Inflammatory macrophage (primary cell): ENCODE measurements around the gene PHYKPL.
"Not testable (repeated sequence)": the region's sequence is repeated elsewhere in the genome, so short reads cannot be mapped to it uniquely, and the experiment has no call there.

Source experiments
- DNase-seq, 2 donors: peaks; one replicate each; pipeline ENCODE4 v3.0.0-alpha.2; 2020 to 2022

The PHYKPL gene

GRCh38 chr5:178205749-178206047 is 26.9 kb downstream of the PHYKPL start:
- DNase-seq: no peak

GRCh38 chr5:178204935-178205748 is 27.5 kb downstream of the PHYKPL start:
- DNase-seq: peak; percentile 84 to 85

GRCh38 chr5:178204182-178204934 is 28.2 kb downstream of the PHYKPL start, which contains the start of gene HNRNPAB:
Gene HNRNPAB (plus strand): TSS chr5:178204533. CDS start chr5:178204838, 305 bp downstream.
- DNase-seq: peak; percentile 96 to 97

DNA sequence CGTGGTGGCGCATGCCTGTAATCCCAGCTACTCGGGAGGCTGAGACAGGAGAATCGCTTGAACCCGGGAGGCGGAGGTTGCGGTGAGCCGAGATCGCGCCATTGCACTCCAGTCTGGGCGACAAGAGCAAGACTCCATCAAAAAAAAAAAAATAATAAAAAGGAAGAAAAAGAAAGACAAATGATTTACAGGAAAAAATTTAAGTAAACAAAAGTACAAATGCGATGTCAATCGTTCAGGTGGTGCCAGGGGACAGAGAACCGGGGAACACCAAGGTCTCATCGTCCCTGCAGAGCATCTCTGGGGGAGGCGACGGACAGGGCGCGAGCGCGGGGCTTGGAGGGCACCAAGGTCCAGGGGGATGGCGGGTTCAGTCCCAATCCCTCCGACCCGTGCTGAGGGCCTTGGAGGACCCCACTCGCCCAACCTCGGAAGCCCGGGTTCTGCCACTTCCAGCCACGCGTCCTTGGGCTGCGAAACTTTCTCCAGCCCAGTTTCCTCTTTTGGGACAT is 28.9 kb downstream of the PHYKPL start:
- DNase-seq: no peak

DNA sequence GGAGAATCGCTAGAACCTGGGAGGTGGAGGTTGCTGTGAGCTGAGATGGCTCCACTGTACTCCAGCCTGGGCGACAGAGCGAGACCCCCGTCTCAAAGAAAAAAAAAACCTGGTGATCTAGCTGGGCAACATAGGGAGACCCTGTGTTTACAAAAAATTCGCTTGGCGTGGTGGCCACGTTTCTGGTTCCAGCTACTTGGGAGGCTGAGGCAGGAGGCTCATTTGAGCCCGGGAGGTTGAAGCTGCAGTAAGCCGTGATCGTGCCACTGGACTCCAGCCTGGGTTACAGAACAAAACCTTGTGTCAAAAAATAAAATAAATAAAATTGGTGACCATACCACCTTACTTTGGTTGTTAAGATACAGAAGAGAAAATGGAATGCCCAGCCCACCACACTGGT is 30.1 kb downstream of the PHYKPL start:
- no peak for DNase-seq

DNA sequence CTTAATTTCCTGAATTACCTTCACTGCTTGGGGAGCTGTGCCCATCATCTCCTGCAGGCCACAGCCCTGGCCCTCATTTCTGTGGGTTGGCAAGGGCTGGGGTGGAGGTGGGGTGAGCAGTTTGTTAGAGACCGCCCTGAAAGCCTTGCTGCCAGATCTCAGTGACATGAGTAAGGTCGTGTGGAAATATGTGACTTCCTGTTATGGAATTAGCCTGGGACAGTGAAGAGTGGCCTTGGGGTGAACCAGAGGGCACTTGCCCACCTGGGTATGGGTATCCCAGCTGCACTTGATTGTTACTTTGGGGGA is 30.7 kb downstream of the PHYKPL start:
- DNase-seq: peak; percentile 63 to 73

- DNase-seq: no peak
These were observed 31.2 kb downstream of the PHYKPL start for GRCh38 chr5:178201221-178201926.

- no peak for DNase-seq
These were observed 32.8 kb downstream of the PHYKPL start for GRCh38 chr5:178199581-178200434.

GRCh38 chr5:178198706-178199105 is 33.9 kb downstream of the PHYKPL start:
- peak; percentile 37 to 61 for DNase-seq

DNA sequence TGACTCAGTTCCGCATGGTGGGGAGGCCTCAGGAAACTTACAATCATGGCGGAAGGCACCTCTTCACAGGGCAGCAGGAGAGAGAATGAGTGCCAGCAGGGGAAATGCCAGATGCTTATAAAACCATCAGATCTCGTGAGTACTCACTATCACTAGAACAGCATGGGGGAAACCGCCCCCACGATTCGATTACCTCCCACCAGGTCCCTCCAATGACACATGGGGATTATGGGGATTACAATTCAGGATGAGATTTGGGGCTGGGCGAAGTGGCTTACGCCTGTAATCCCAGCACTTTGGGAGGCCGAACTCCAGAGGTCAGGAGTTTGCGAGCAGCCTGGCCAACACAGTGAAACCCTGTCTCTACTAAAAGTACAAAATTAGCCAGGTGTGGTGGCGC is 34.5 kb downstream of the PHYKPL start:
- not testable (repeated sequence) for DNase-seq

DNA sequence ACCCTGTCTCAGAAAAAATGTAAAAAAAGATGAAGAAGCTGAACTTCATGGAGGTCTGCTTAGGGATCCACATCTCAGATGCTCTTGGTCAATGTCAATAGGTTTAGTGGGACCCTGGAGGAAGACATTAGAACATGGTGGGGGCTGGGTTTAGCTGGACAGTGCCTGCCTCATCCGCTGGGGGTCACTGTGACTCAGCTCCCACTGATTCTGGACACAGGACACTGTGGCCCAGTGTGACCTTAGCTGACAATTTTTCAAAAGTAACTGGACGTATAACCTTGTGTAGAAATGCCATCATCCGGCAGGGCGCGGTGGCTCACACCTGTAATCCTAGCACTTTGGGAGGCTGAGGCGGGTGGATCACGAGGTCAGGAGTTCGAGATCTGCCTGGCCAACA is 35.6 kb downstream of the PHYKPL start:
- DNase-seq: no peak

DNA sequence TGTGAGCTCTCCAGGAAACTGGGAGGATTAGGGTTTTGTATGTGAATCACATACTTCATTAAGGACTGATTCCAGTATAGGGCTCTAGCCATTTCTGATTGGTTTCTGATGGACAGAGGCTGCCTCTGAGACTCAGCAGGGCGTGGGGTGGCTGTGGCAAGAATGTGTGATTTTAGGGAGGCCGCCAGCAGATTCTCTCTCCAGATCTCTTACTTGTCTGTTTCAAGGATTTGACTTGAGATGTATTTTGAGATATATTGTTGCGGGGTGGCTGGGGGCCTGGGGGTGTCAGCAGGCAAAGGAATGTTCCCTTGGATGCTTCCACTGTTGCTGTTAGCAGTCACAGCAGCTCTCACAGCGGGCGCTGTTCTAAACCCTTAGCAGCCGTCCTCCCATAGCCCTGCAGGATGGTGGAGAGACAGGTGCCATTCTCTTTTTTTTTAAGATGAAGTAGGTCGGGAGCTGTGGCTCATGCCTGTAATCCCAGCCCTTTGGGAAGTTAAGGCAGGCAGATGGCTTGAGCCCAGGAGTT is 36.3 kb downstream of the PHYKPL start:
- no peak for DNase-seq

- peak; percentile 28 to 54 for DNase-seq
These were observed 38.6 kb downstream of the PHYKPL start for GRCh38 chr5:178194026-178194425.

GRCh38 chr5:178193251-178193809 is 39.3 kb downstream of the PHYKPL start:
- DNase-seq: no peak

DNA sequence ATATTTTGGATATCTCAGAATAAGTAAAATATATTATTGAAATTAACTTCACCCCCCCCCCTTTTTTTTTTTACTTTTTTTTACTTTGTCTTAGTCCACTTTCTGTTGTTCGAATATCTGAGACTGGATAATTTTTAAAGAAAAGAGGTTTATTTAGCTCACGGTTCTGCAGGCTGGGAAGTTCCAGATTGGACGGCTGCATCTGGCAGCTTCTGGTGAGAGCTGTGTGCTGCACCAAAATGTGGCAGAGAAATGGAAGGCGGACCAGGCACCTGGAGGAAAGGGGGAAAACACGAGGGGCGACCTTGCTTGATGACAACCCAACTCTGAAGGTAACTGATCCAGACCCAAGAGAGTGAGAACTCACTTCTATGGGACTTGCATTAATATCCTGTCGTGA is 39.8 kb downstream of the PHYKPL start:
- DNase-seq: no peak

- no peak for DNase-seq
These were observed 40.4 kb downstream of the PHYKPL start for GRCh38 chr5:178192244-178192643.

DNA sequence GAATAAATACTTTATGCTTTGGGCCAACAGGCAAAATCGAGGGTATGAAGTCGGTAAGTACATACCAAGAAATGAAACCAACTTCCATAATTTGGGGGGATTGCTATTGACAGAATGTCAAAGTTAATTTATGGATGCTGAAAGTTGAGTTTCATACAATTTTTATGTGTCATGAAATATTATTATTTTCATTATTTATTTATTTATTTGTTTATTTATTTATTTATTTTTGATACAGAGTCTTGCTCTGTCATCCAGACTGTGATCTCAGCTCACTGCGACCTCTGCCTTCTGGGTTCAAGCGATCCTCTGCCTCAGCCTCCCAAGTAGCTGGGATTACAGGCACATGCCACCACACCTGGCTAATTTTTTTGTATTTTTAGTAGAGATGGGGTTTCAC is 40.9 kb downstream of the PHYKPL start:
- DNase-seq: no peak

- no peak for DNase-seq
These were observed 43.2 kb downstream of the PHYKPL start for GRCh38 chr5:178189433-178189832.

- no peak for DNase-seq
These were observed 45.6 kb downstream of the PHYKPL start, which contains the start of gene GMCL2 for GRCh38 chr5:178187014-178187413. Gene GMCL2 (minus strand): TSS chr5:178187371. CDS start chr5:178187299, 72 bp downstream.

GRCh38 chr5:178186427-178186826 is 46.2 kb downstream of the PHYKPL start:
- peak; percentile 16 to 55 for DNase-seq

- peak; percentile 45 to 60 for DNase-seq
These were observed 50.3 kb downstream of the PHYKPL start for GRCh38 chr5:178182158-178182876.
